OCI-LY1 (cell line): Measurements from ENCODE around the gene INSR.

Experiments
- EZH2 ChIP-seq: fragments of 200-600 bp; sonication (generic), shearing (Covaris generic); IDR thresholded peaks from 2 replicates; pipeline ENCODE4 v1.8.0; 2017; ENCODE audit warnings: borderline replicate concordance, mixed run types, mild to moderate bottlenecking, antibody characterized with exemption, low read length, moderate library complexity, mixed read lengths
- TF ChIP-seq, protein P1 (sequence below): fragments of 200-600 bp; sonication (generic), shearing (Covaris generic); IDR thresholded peaks from 2 replicates; pipeline ENCODE4 v1.5.1; 2017; ENCODE audit warnings: mild to moderate bottlenecking, antibody characterized with exemption, low read length, moderate library complexity, mixed read lengths

DNA sequence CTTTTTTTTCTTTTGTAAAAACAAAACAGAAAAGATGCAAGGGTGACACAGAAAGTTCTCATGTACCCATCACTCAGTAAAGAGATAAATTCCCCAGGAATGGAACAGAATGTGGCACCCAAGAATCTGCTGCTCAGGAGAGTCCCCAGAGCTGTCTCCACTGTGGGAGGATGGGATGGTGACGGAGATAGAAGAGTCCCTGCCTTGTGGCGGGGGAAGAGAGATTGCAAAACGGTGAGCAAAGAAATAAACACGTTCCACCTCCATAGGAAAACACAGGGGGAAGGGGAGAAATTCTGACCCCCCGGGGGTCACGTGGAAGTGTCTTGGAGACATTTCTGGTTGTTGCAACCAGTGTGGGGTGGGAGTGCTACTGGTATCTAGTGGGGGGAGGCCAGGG is 76.4 kb downstream of the INSR start:
- TF ChIP-seq, protein P1, sequence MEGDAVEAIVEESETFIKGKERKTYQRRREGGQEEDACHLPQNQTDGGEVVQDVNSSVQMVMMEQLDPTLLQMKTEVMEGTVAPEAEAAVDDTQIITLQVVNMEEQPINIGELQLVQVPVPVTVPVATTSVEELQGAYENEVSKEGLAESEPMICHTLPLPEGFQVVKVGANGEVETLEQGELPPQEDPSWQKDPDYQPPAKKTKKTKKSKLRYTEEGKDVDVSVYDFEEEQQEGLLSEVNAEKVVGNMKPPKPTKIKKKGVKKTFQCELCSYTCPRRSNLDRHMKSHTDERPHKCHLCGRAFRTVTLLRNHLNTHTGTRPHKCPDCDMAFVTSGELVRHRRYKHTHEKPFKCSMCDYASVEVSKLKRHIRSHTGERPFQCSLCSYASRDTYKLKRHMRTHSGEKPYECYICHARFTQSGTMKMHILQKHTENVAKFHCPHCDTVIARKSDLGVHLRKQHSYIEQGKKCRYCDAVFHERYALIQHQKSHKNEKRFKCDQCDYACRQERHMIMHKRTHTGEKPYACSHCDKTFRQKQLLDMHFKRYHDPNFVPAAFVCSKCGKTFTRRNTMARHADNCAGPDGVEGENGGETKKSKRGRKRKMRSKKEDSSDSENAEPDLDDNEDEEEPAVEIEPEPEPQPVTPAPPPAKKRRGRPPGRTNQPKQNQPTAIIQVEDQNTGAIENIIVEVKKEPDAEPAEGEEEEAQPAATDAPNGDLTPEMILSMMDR: no peak
- no peak for TF ChIP-seq EZH2
